ENCODE results near the gene MICU1. TPM values are rescaled to one million over a fixed set of nuclear protein-coding genes. Genes with fewer than 3 reads are reported as not detected.

Gene MICU1
- total and polyA plus RNA-seq, 2 donors from 2014 or later: 46.3 to 89.9 TPM

- no peaks in the 10 kb centered on the region for H3K9me3 ChIP-seq (ENCODE audit: control insufficient read depth in 2 of 3, insufficient read depth in 1 of 3, low read length in 3 of 3)
- DNase-seq: no peak
- FAIRE-seq: no peak
- no peaks in the 10 kb centered on the region for H3K4me1 ChIP-seq (ENCODE audit: control insufficient read depth in 2 of 3, insufficient read depth in 2 of 3, low read depth in 1 of 3, low read length in 3 of 3)
- H3K27ac ChIP-seq (ENCODE audit: low read depth in 2 of 2, low read length in 2 of 2): no peak overlapping the region
- H3K9ac ChIP-seq (ENCODE audit: low read length in 3 of 3): no peak overlapping the region
- peaks cover 0 to 10% (median 3%) of the 10 kb centered on the region in 3 donors for H3K36me3 ChIP-seq (ENCODE audit: control insufficient read depth in 2 of 3, insufficient read depth in 3 of 3, low read length in 3 of 3)
- H3K27me3 ChIP-seq (ENCODE audit: control insufficient read depth, insufficient read depth, low read length): no peaks in the 10 kb centered on the region
- intact Hi-C loops (cut with DNase I): no loop called here
- H3K4me3 ChIP-seq (ENCODE audit: low read length in 3 of 3): no peak overlapping the region
- no peak for TF ChIP-seq CTCF (IDR thresholded peaks at IDR 0.05; ENCODE audit: borderline replicate concordance, extremely low read depth, insufficient read depth)
Observed at GRCh38 chr10:72379062-72379461, 246.8 kb downstream of the MICU1 start.

DNA sequence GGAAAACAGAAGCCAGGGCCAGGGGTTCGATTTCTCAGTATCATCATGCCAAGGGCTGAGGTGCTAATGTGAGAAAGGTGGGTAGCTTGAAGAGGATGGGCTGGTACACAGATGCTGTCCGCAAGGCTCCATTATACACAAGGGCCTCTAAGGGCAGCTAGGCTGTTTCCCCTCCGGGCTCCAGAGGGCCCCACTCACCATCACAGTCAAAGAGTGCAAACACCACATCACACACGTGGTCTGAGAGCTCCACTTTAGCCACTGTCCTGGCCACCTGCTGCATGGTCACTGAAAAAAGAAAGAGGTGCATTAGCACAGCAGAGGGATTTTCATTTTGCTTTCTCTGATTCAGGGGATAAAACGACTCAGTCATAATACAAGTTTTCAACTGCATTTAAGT, 250.3 kb downstream of the MICU1 start:
- no peaks in the 10 kb centered on the region for H3K27me3 ChIP-seq (ENCODE audit: control insufficient read depth, insufficient read depth, low read length)
- H3K27ac ChIP-seq (ENCODE audit: low read depth in 2 of 2, low read length in 2 of 2): no peak overlapping the region
- H3K4me3 ChIP-seq (ENCODE audit: low read length in 3 of 3): no peak overlapping the region
- peaks cover 0 to 10% (median 3%) of the 10 kb centered on the region in 3 donors for H3K36me3 ChIP-seq (ENCODE audit: control insufficient read depth in 2 of 3, insufficient read depth in 3 of 3, low read length in 3 of 3)
- intact Hi-C loops (cut with DNase I): no loop called here
- no peak for TF ChIP-seq CTCF (IDR thresholded peaks at IDR 0.05; ENCODE audit: borderline replicate concordance, extremely low read depth, insufficient read depth)
- peak in 1 of 5 donors; percentile 33 for DNase-seq
- H3K9ac ChIP-seq (ENCODE audit: low read length in 3 of 3): no peak overlapping the region
- no peaks in the 10 kb centered on the region for H3K9me3 ChIP-seq (ENCODE audit: control insufficient read depth in 2 of 3, insufficient read depth in 1 of 3, low read length in 3 of 3)
- FAIRE-seq: no peak
- H3K4me1 ChIP-seq (ENCODE audit: control insufficient read depth in 2 of 3, insufficient read depth in 2 of 3, low read depth in 1 of 3, low read length in 3 of 3): no peaks in the 10 kb centered on the region

DNA sequence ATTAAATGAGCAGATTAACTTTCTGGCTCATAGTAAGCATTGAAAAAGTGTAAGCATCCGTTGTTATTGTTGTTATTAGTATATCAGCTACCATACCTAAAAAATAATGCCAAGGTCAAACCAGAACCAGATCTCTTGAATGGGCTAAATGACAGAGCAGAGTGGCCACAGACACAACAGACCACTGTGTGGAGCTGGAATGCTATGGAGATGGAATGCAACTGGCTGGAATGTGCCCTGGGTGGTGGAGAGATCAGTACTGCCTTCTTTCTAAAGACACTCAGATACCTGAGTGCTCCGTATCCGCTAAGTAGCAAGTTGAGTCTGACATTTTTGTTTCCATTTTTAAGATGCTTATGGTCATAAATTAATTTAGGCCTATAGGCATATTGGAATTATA, 250.7 kb downstream of the MICU1 start:
- FAIRE-seq (no peak), DNase-seq (no peak)
- H3K4me3 ChIP-seq (ENCODE audit: low read length in 3 of 3): no peak overlapping the region
- H3K9me3 ChIP-seq (ENCODE audit: control insufficient read depth in 2 of 3, insufficient read depth in 1 of 3, low read length in 3 of 3): no peaks in the 10 kb centered on the region
- TF ChIP-seq CTCF (IDR thresholded peaks at IDR 0.05; ENCODE audit: borderline replicate concordance, extremely low read depth, insufficient read depth): no peak
- peaks cover 0 to 10% (median 3%) of the 10 kb centered on the region in 3 donors for H3K36me3 ChIP-seq (ENCODE audit: control insufficient read depth in 2 of 3, insufficient read depth in 3 of 3, low read length in 3 of 3)
- H3K4me1 ChIP-seq (ENCODE audit: control insufficient read depth in 2 of 3, insufficient read depth in 2 of 3, low read depth in 1 of 3, low read length in 3 of 3): no peaks in the 10 kb centered on the region
- H3K9ac ChIP-seq (ENCODE audit: low read length in 3 of 3): no peak overlapping the region
- no peak overlapping the region for H3K27ac ChIP-seq (ENCODE audit: low read depth in 2 of 2, low read length in 2 of 2)
- intact Hi-C loops (cut with DNase I): no loop called here
- no peaks in the 10 kb centered on the region for H3K27me3 ChIP-seq (ENCODE audit: control insufficient read depth, insufficient read depth, low read length)

- Histone ChIP-seq H3K4me3 (ENCODE audit: low read length in 3 of 3) (no peak overlapping the region), H3K9ac (ENCODE audit: low read length in 3 of 3) (no peak overlapping the region), H3K27ac (ENCODE audit: low read depth in 2 of 2, low read length in 2 of 2) (no peak overlapping the region), H3K27me3 (ENCODE audit: control insufficient read depth, insufficient read depth, low read length) (no peaks in the 10 kb centered on the region), H3K9me3 (ENCODE audit: control insufficient read depth in 2 of 3, insufficient read depth in 1 of 3, low read length in 3 of 3) (no peaks in the 10 kb centered on the region), H3K4me1 (ENCODE audit: control insufficient read depth in 2 of 3, insufficient read depth in 2 of 3, low read depth in 1 of 3, low read length in 3 of 3) (no peaks in the 10 kb centered on the region), H3K36me3 (ENCODE audit: control insufficient read depth in 2 of 3, insufficient read depth in 3 of 3, low read length in 3 of 3) (peaks cover 0 to 16% (median 11%) of the 10 kb centered on the region in 3 donors)
- intact Hi-C loops (cut with DNase I): no loop called here
- TF ChIP-seq CTCF (IDR thresholded peaks at IDR 0.05; ENCODE audit: borderline replicate concordance, extremely low read depth, insufficient read depth): no peak
- FAIRE-seq (no peak), DNase-seq (no peak)
Observed at GRCh38 chr10:72370201-72370722, 255.6 kb downstream of the MICU1 start.

All from kidney (tissue), 14 donors.